Endothelial cell of umbilical vein (primary cell): ENCODE data around the gene RBM5. TPM values are rescaled to one million over a fixed set of nuclear protein-coding genes. Genes with fewer than 3 reads are reported as not detected.

Experiments used
- BruUV-seq: library from RNA; stranded (reverse); fragments of 400-500 nt; replicated peaks from 2 replicates; lab custom pipeline; 2021; lab: Mats Ljungman, UMichigan
- CTCF ChIA-PET: fragments of 300-600, 350-600 bp; sonication (Branson Sonifier 250); formaldehyde crosslinking; loops from one replicate; lab custom pipeline; 2021; ENCODE audit warnings: antibody characterized with exemption, inconsistent platforms; lab: Charles Lee
- POLR2A ChIA-PET: fragments of 300-600, 350-600 bp; sonication (Branson Sonifier 250); formaldehyde crosslinking; loops from one replicate; lab custom pipeline; 2021; ENCODE audit warnings: antibody characterized with exemption, inconsistent platforms; lab: Charles Lee
- DNase-seq: peaks from one replicate; pipeline ENCODE4 v3.0.0-alpha.2; 2011; ENCODE audit warnings: low read depth, low spot score
- FAIRE-seq: peaks from 2 replicates; lab custom pipeline; 2011; peaks lifted over from hg19 to GRCh38; lab: Jason Lieb, UNC
- H2AFZ ChIP-seq: 2 replicates; pipeline ENCODE4 v1.6.0; 2012; ENCODE audit warnings: low read depth, low read length, control low read depth, inconsistent platforms
- H3K27ac ChIP-seq: 2 replicates; pipeline ENCODE4 v1.5.1; 2011; ENCODE audit warnings: low read depth, mild to moderate bottlenecking, control low read depth, low read length, moderate library complexity; ENCODE audit not compliant: insufficient read depth
- H3K27me3 ChIP-seq, 2 experiments: 2 replicates each; pipeline versions ENCODE4 v1.6.0 to v1.6.1; 2011; ENCODE audit warnings: low read length in 2 of 2, mixed read lengths in 1 of 2; ENCODE audit not compliant: control insufficient read depth in 2 of 2, insufficient read depth in 2 of 2
- H3K36me3 ChIP-seq, 2 experiments: 2 replicates in 1 of 2; 3 replicates in 1 of 2; pipeline ENCODE4 v1.5.1; 2011; ENCODE audit warnings: low read length in 2 of 2, mild to moderate bottlenecking in 1 of 2, moderate library complexity in 1 of 2; ENCODE audit not compliant: control insufficient read depth in 2 of 2, insufficient read depth in 2 of 2; ENCODE audit errors: extremely low read depth in 1 of 2
- H3K4me1 ChIP-seq: 3 replicates; pipeline ENCODE4 v1.5.1; 2011; ENCODE audit warnings: mild to moderate bottlenecking, low read length; ENCODE audit not compliant: control insufficient read depth, insufficient read depth; ENCODE audit errors: extremely low read depth
- H3K4me2 ChIP-seq: 2 replicates; pipeline ENCODE4 v1.6.1; 2011; ENCODE audit warnings: low read length, control low read depth, mixed read lengths; ENCODE audit not compliant: insufficient read depth
- H3K4me3 ChIP-seq, 3 experiments: fragments of 200-600 bp in 1 of 3; sonication (generic), shearing (Covaris generic) in 1 of 3; replicated peaks in 1 of 3; 2 replicates each; pipeline ENCODE4 v1.5.1; 2011 to 2016; ENCODE audit warnings: control low read depth in 3 of 3, low read length in 3 of 3, mild to moderate bottlenecking in 2 of 3, inconsistent platforms in 1 of 3, low read depth in 1 of 3, moderate library complexity in 1 of 3; ENCODE audit not compliant: insufficient read depth in 1 of 3
- H3K79me2 ChIP-seq: 2 replicates; pipeline ENCODE4 v1.6.0; 2012; ENCODE audit warnings: low read length, inconsistent platforms; ENCODE audit not compliant: control insufficient read depth, insufficient read depth
- H3K9ac ChIP-seq: replicated peaks from 2 replicates; pipeline ENCODE3; 2011; ENCODE audit warnings: low read length, control low read depth; ENCODE audit not compliant: insufficient read depth; ENCODE audit errors: extremely low read depth
- H3K9me1 ChIP-seq: replicated peaks from 3 replicates; pipeline ENCODE4 v1.6.0; 2011; ENCODE audit warnings: mild to moderate bottlenecking, low read length; ENCODE audit not compliant: control insufficient read depth, insufficient read depth; ENCODE audit errors: extremely low read depth
- H3K9me3 ChIP-seq: replicated peaks from 2 replicates; pipeline ENCODE4 v1.5.1; 2012; ENCODE audit warnings: low read length, inconsistent platforms; ENCODE audit not compliant: control insufficient read depth, insufficient read depth
- H4K20me1 ChIP-seq: replicated peaks from 2 replicates; pipeline ENCODE3; 2011; ENCODE audit warnings: mild to moderate bottlenecking, low read length; ENCODE audit not compliant: control insufficient read depth, insufficient read depth; ENCODE audit errors: extremely low read depth
- EZH2 ChIP-seq: IDR thresholded peaks from 2 replicates; pipeline ENCODE4 v1.6.1; 2012; ENCODE audit warnings: borderline replicate concordance, low read depth, mild to moderate bottlenecking, moderate library complexity, low read length, inconsistent platforms; ENCODE audit not compliant: severe bottlenecking
- FOS ChIP-seq: IDR thresholded peaks from 2 replicates; pipeline ENCODE4 v1.6.1; 2011; ENCODE audit warnings: mild to moderate bottlenecking, low read length, moderate library complexity, borderline replicate concordance; ENCODE audit not compliant: insufficient read depth
- JUN ChIP-seq: IDR thresholded peaks from 2 replicates; pipeline ENCODE4 v1.6.1; 2011; ENCODE audit warnings: borderline replicate concordance, low read depth; ENCODE audit not compliant: insufficient read length, insufficient read depth
- MYC ChIP-seq: IDR thresholded peaks from one replicate; pipeline ENCODE4 v1.6.1; 2011; ENCODE audit warnings: mild to moderate bottlenecking, low read depth, low read length
- POLR2A ChIP-seq: IDR thresholded peaks from 2 replicates; pipeline ENCODE4 v1.6.1; 2012; ENCODE audit warnings: low read depth, mild to moderate bottlenecking, control low read depth, low read length
- POLR2AphosphoS5 ChIP-seq: IDR thresholded peaks from 2 replicates; pipeline ENCODE4 v1.6.1; 2012; ENCODE audit warnings: low read depth, mild to moderate bottlenecking, control low read depth, low read length, moderate library complexity; ENCODE audit not compliant: insufficient read depth
- dilution Hi-C: fragments of 300-500 bp; cut with MboI; formaldehyde crosslinking; loops from one replicate; pipeline ENCODE4 v1.15.0; 2019; ENCODE audit warnings: low sequenced_read_pairs; ENCODE audit not compliant: extremely low pct_ligation_motif_present
- intact Hi-C: fragments of 100-400 bp; cut with micrococcal nuclease; formaldehyde crosslinking; loops from one replicate; pipeline ENCODE4 v1.10.0; 2022
- polyA plus RNA-seq, 4 experiments: library from polyadenylated mRNA; depleted of rRNA in 3 of 4; stranded (reverse) in 3 of 4; unstranded in 1 of 4; fragments of >200 nt; gene quantifications; 2 replicates each; pipeline versions ENCODE4 v1.2.1 to v1.2.3, GENCODE V29; 2011 to 2012; ENCODE audit warnings: missing spikeins in 1 of 4
- total RNA-seq: library from RNA; stranded (reverse); gene quantifications from 2 replicates; pipeline ENCODE4 v1.2.3, GENCODE V29; 2021
- TF ChIP-seq, protein P1 (sequence below), 2 donors: IDR thresholded peaks; 1 replicate in 1 of 2; 2 replicates in 1 of 2; pipeline ENCODE4 v1.5.1; 2011; ENCODE audit warnings: low read length in 2 of 2, mild to moderate bottlenecking in 2 of 2, moderate library complexity in 2 of 2, control low read depth in 1 of 2, inconsistent platforms in 1 of 2, low read depth in 1 of 2; ENCODE audit not compliant: insufficient read depth in 1 of 2; ENCODE audit errors: extremely low read depth in 1 of 2

RBM5 gene
- total and polyA plus RNA-seq, 2 donors (not counting 3 experiments of a cell fraction or from before 2014, with no cell fraction given), result 190 to 218 TPM

DNA sequence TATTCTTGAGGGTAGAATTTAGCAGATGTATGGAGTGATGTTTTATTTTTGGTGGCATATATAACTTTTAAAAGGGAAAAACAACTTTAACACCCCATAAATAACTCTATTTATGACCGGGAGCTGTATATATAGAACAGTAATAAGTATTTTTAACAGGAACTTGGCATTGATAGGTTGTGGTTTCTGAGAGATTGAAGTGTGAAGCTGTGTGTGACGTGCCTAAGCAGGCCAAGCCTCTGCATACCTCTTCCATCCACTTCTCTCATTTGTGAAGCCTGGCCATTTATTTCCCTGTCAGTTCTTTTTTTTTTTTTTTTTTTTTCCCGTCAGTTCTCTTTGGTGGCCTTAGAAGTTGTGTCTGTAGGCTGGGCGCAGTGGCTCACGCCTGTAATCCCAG is 23.0 kb downstream of the RBM5 start:
- Histone ChIP-seq H3K36me3 (peaks cover 63 to 69% of the 10 kb centered on the region in 2 experiments), H3K27me3 (no peaks in the 10 kb centered on the region), H3K4me2 (no peak overlapping the region), H4K20me1 (no peaks in the 10 kb centered on the region), H3K4me3 (no peak overlapping the region), H3K79me2 (no peaks in the 10 kb centered on the region), H3K9me1 (no peaks in the 10 kb centered on the region), H3K27ac (no peak overlapping the region), H3K9me3 (no peaks in the 10 kb centered on the region), H2AFZ (no peak overlapping the region), H3K9ac (no peak overlapping the region), H3K4me1 (no peaks in the 10 kb centered on the region)
- POLR2A ChIA-PET, result interaction anchor here (0.6 kb wide), 2 partner anchors 90 to 1361 kb away, joined by 4 to 5 read pairs; no protein-coding TSS in a partner anchor
- dilution Hi-C loops (loop anchor here (10.0 kb wide), 1 partner anchor 73 kb away; no protein-coding TSS in a partner anchor), intact Hi-C loops (no loop called here)
- no peak for DNase-seq
- CTCF ChIA-PET, result no interaction called here
- no TSS peak for BruUV-seq
- no peak for FAIRE-seq
- TF ChIP-seq POLR2A, result no peak
- TF ChIP-seq EZH2, result no peak
- no peak for TF ChIP-seq JUN
- no peak for TF ChIP-seq MYC
- TF ChIP-seq POLR2AphosphoS5, result no peak
- TF ChIP-seq, protein P1, sequence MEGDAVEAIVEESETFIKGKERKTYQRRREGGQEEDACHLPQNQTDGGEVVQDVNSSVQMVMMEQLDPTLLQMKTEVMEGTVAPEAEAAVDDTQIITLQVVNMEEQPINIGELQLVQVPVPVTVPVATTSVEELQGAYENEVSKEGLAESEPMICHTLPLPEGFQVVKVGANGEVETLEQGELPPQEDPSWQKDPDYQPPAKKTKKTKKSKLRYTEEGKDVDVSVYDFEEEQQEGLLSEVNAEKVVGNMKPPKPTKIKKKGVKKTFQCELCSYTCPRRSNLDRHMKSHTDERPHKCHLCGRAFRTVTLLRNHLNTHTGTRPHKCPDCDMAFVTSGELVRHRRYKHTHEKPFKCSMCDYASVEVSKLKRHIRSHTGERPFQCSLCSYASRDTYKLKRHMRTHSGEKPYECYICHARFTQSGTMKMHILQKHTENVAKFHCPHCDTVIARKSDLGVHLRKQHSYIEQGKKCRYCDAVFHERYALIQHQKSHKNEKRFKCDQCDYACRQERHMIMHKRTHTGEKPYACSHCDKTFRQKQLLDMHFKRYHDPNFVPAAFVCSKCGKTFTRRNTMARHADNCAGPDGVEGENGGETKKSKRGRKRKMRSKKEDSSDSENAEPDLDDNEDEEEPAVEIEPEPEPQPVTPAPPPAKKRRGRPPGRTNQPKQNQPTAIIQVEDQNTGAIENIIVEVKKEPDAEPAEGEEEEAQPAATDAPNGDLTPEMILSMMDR (IDR thresholded peaks at IDR 0.05; ENCODE audit: extremely low read depth in 1 of 2, insufficient read depth in 1 of 2, low read depth in 1 of 2, low read length in 2 of 2), result no peak
- TF ChIP-seq FOS, result no peak
